ENCODE measurements around the gene ALDH7A1.

Gene ALDH7A1

GRCh38 chr5:126501448-126501847, 93.6 kb downstream of the ALDH7A1 start:
- no peak for DNase-seq

- no peak for DNase-seq
These were observed 95.1 kb downstream of the ALDH7A1 start for GRCh38 chr5:126499853-126500342.

GRCh38 chr5:126499278-126499677, 95.7 kb downstream of the ALDH7A1 start:
- DNase-seq = no peak

GRCh38 chr5:126497506-126497905, 97.5 kb downstream of the ALDH7A1 start:
- DNase-seq = no peak

- no peak for DNase-seq
These were observed 100.6 kb downstream of the ALDH7A1 start for GRCh38 chr5:126494393-126494792.

- DNase-seq = no peak
These were observed 102.1 kb downstream of the ALDH7A1 start for GRCh38 chr5:126492939-126493338.

GRCh38 chr5:126490167-126490940, 104.7 kb downstream of the ALDH7A1 start:
- no peak for DNase-seq

- no peak for DNase-seq
These were observed 106.5 kb downstream of the ALDH7A1 start for GRCh38 chr5:126488443-126489065.

GRCh38 chr5:126487596-126487995, 107.4 kb downstream of the ALDH7A1 start:
- DNase-seq = no peak

- DNase-seq = no peak
These were observed 108.7 kb downstream of the ALDH7A1 start for GRCh38 chr5:126486332-126486731.

- DNase-seq = no peak
These were observed 110.8 kb downstream of the ALDH7A1 start for GRCh38 chr5:126484253-126484652.

- DNase-seq = no peak
These were observed 111.9 kb downstream of the ALDH7A1 start for GRCh38 chr5:126483156-126483555.

- no peak for DNase-seq
These were observed 112.4 kb downstream of the ALDH7A1 start for GRCh38 chr5:126482591-126482990.

- DNase-seq = no peak
These were observed 113.8 kb downstream of the ALDH7A1 start for GRCh38 chr5:126481243-126481642.
